GM21717 (cell line): ENCODE data around the gene PTX4.

Experiments used
- ATAC-seq: cut with Tn5 transposase; IDR thresholded peaks from one replicate; pipeline ENCODE4 v1.9.1; 2021; ENCODE audit warnings: mild to moderate bottlenecking, moderate library complexity; ENCODE audit not compliant: unreplicated experiment

Gene PTX4, protein sequence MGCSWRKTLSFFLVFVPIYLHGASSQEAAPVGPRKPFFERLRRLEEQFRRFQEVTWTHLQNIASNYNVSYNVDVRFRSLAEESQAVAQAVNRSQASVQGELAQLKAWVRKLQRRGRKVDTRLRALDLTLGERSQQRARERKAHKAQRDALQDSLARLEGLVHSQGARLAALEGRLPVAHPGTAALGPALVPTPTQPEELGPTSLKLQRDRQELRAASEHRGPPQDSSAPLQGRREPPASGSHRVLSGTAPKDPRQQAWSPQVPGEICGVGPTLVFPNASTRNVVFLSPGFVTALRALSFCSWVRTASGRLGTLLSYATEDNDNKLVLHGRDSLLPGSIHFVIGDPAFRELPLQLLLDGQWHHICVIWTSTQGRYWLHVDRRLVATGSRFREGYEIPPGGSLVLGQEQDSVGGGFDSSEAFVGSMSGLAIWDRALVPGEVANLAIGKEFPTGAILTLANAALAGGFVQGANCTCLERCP

GRCh38 chr16:1488619-1489018, at the start of gene PTX4:
PTX4 (minus strand) TSS chr16:1488944; CDS start chr16:1488909, 35 bp downstream.
- no peak for ATAC-seq

DNA sequence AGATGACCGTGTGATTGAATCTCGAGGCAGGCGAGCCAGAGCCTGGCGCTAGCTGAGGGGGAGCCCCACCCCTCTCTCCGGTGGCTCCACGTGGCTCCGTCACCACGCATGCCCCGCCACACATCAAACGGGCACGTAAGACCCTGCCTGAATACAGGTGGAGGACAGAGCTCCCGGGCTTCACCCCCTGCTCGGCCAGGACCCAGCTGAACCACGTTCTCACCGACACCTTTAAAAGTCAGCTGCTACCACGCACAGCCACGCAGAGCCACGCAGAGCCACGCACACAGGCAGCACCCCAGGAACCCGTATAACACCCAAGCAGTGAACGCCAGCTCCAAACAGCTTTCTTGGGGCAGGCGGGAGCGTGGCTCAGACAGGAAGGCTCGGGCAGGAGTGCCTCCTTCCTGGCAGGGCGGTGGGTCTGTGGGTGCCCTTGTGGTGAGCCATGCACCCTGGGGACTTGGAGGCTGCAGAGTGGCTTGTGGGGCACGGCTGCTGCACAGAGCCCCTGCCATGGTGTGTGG, 49.1 kb upstream of the PTX4 start:
- ATAC-seq = no peak

DNA sequence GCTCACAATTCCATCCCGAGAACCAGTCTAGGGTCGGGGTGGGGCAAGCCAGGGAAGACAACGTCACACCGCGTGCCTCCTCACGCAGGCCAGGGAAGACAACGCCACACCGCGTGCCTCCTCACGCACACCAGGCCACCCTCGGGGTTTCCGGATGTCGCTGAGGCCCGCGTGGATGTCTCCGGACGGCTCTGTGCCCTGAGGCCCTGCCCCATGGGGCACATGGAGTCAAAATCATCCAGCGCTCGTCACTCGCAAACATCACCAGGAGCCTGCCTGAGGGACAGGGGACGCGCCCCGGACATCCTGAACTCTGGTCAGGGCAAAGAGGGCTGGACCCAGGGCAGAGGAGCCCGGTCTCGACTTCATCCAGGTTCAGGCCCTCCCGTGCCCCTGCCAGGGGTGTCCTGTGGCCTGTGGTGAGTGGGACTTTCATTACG, 48.4 kb upstream of the PTX4 start:
- ATAC-seq = no peak

DNA sequence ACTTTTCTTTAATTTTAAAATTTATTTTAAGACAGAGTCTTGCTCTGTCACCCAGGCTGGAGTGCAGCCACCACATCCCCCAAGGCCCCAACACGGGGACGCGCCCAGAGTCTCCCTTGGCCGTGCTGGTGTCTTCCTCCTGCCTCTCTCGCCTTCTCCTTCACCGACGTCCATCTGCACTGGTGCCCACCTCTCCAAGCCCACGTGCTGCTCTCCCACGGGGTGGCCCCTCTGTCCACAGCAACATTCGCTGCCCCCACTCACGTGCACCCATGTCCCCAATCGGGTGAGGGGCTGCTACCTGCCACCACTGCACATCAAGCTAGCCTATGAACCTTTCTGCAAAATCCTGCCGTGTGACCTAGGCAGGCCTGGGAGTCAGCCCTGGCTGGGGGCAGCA, 47.9 kb upstream of the PTX4 start:
- ATAC-seq = no peak

- no peak for ATAC-seq
Observed at GRCh38 chr16:1535391-1536291, 46.9 kb upstream of the PTX4 start.

- ATAC-seq = no peak
Observed at GRCh38 chr16:1534021-1535020, 45.6 kb upstream of the PTX4 start.

DNA sequence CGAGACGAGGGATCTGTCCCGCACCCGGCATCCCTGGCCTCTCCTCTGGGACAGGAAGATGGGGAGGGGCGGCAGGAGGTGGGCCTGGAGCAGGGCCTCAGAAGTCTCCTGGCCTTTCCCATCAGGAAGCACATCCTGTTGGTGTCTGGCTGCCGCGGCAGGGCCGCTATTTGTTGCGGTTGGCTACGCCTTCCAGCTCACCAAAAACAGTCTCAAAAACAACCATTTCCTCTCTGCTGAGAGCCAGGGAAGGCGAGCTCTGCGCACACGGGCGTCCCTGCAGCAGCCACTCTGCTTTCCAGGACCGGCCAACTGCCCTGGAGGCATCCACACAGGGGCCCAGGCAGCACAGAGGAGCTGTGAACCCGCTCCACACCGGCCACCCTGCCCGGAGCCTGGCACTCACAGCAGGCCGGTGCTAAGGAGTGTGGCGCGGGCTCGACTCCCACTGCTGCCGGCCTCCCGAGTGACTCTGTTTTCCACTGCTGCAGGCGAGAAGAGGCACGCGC, 44.8 kb upstream of the PTX4 start, which contains the start of gene TMEM204:
Gene TMEM204 (plus strand): TSS at position 224 of the 509 bp plus-strand sequence. CDS start 610 bp downstream, outside the sequence.
- no peak for ATAC-seq

DNA sequence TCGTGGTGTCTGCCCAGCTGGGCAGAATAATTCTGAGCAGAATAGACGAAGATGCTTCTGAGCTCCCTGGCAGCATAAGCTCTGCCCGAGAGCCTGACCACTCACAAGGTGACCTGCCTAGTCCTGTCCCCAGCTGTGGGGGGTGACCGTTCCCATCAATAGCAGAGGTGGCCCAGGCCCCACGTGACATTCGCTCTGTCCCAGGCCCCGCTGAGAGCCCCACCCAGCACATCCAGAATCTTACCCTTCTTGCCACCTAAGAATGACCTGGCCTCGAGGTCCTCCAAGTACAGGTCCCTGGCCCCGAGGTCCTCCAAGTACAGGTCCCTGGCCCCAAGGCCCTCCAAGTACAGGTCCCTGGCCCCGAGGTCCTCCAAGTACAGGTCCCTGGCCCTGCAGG, 44.0 kb upstream of the PTX4 start:
- ATAC-seq = no peak

GRCh38 chr16:1532081-1532760, 43.5 kb upstream of the PTX4 start:
- ATAC-seq = no peak

- no peak for ATAC-seq
Observed at GRCh38 chr16:1531638-1531910, 42.8 kb upstream of the PTX4 start.

GRCh38 chr16:1530883-1531637, 42.3 kb upstream of the PTX4 start:
- no peak for ATAC-seq

DNA sequence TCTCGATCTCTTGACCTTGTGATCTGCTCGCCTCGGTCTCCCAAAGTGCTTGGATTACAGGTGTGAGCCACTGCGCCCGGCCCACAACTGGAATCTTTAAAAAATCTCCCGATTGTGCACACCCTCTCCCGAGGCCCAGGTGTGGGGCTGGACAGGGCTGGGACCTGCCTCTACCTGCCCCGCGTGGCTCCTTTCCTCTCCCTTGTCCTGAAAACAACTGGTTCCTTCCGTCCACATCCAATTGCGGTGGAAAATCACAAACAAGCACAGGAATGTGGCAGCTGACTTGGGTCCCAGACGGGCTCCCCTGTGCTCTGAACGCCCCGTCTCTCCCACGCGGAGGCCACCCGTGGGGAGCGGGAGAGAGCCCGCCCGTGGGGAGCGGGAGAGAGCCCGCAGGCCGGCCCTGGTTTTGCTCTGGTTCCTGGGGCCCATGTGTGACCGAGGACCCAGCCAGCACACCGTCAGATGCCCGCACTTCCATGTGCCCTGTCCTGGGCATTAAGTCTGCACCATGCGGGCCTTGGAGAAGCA, 41.7 kb upstream of the PTX4 start:
- no peak for ATAC-seq

GRCh38 chr16:1528921-1529537, 40.3 kb upstream of the PTX4 start:
- no peak for ATAC-seq

GRCh38 chr16:1527836-1528811, 39.4 kb upstream of the PTX4 start:
- no peak for ATAC-seq

DNA sequence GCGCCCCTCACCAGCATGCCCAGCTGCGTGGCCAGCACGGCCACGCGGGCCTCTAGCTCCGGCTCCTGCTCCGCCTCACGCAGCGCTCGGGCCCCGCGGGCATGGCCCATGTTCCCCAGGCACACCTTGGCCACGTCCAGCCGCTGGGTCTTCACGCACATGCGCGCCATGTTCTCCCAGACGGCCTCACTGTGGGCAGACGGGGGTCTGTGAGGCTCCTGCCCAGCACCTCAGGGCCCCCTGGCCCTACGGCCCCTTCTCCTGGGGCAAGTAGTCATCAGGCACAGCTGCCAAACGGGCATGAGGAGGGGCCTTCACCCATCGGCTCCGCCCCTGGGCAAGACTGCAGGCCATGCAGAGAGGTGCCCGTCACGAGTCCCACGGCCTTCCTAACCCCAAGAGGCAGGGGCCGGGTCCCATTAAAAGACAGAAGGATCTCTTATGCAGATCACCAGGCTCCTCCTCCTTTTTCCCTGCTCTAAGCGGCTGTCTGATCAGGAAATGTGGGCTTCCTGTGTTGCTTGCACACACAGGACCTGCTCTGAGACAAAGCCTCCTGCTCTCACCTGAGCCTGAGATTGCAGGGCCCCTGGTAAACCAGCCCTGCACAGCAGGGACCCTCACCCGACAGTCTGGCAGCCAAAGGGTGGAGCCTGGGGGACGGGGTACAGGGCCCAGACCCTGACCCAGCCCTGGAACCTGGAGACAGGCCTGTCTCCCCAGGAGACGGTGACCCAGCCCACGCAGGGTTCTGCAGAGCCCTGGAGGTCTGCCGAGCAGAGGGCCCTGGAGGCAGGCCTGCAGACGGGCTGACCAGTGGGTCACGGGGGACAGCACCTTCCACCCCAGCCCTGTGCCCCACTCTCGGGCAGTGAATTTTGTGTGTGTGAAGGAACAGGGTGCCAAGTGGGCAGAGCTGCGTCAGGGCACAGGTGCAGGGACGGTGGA, 38.1 kb upstream of the PTX4 start:
- ATAC-seq = no peak
